Neural cell (in vitro differentiated cells): ENCODE data around the gene VPS37B. TPM values are rescaled to one million over a fixed set of nuclear protein-coding genes. Genes with fewer than 3 reads are reported as not detected.

Source experiments
- H2AFZ ChIP-seq: fragments of 200-600, 300-800 bp; sonication (generic), shearing (Covaris generic); 2 replicates; pipeline ENCODE4 v1.6.0; 2014; ENCODE audit warnings: low read depth, mild to moderate bottlenecking, antibody characterized with exemption, low read length, moderate library complexity
- H3F3A ChIP-seq: fragments of 200-600 bp; shearing (Covaris generic); 2 replicates; pipeline ENCODE4 v1.6.1; 2016; ENCODE audit warnings: mild to moderate bottlenecking, moderate library complexity, mixed read lengths, antibody characterized with exemption, low read length; ENCODE audit not compliant: insufficient read depth, poor library complexity, severe bottlenecking
- H3K27ac ChIP-seq: fragments of 200-600, 300-800 bp; sonication (generic), shearing (Covaris generic); 2 replicates; pipeline ENCODE4 v1.5.1; 2014; ENCODE audit warnings: mild to moderate bottlenecking, low read length, moderate library complexity
- H3K27me3 ChIP-seq: fragments of 300-800, 200-600 bp; sonication (generic), shearing (Covaris generic); 2 replicates; pipeline ENCODE4 v1.6.0; 2014; ENCODE audit warnings: mild to moderate bottlenecking, low read depth, low read length, moderate library complexity; ENCODE audit not compliant: insufficient read depth
- H3K36me3 ChIP-seq: fragments of 300-800, 200-600 bp; sonication (generic), shearing (Covaris generic); 2 replicates; pipeline ENCODE4 v1.5.1; 2014; ENCODE audit warnings: mild to moderate bottlenecking, antibody characterized with exemption, low read length, moderate library complexity; ENCODE audit not compliant: insufficient read depth
- H3K4me2 ChIP-seq: fragments of 300-800, 200-600 bp; sonication (generic), shearing (Covaris generic); 2 replicates; pipeline ENCODE4 v1.6.0; 2014; ENCODE audit warnings: mild to moderate bottlenecking, low read length
- H3K4me3 ChIP-seq: fragments of 300-800, 200-600 bp; sonication (generic), shearing (Covaris generic); 2 replicates; pipeline ENCODE4 v1.5.1; 2014; ENCODE audit warnings: mild to moderate bottlenecking, low read length, moderate library complexity
- H3K79me2 ChIP-seq: fragments of 200-600 bp; shearing (Covaris generic); replicated peaks from 2 replicates; pipeline ENCODE4 v1.6.0; 2014; ENCODE audit warnings: mild to moderate bottlenecking, low read length, moderate library complexity; ENCODE audit not compliant: insufficient read depth
- H3K9ac ChIP-seq: fragments of 300-800, 200-600 bp; sonication (generic), shearing (Covaris generic); 2 replicates; pipeline ENCODE4 v1.6.1; 2016; ENCODE audit warnings: mild to moderate bottlenecking, low read length, mixed read lengths
- H3K9me2 ChIP-seq: fragments of 200-600 bp; shearing (Covaris generic); 2 replicates; pipeline ENCODE4 v1.6.1; 2016; ENCODE audit warnings: mild to moderate bottlenecking, low read length, mixed read lengths; ENCODE audit not compliant: insufficient read depth
- H3K9me3 ChIP-seq: fragments of 200-600, 300-800 bp; sonication (generic), shearing (Covaris generic); 2 replicates; pipeline ENCODE4 v1.6.1; 2016; ENCODE audit warnings: mild to moderate bottlenecking, mixed run types, low read length, moderate library complexity, mixed read lengths
- H4K20me1 ChIP-seq: fragments of 200-600 bp; shearing (Covaris generic); 2 replicates; pipeline ENCODE4 v1.6.1; 2016; ENCODE audit warnings: mild to moderate bottlenecking, mixed run types; ENCODE audit not compliant: insufficient read depth
- CTCF ChIP-seq: fragments of 450-650 bp; IDR thresholded peaks from 2 replicates; pipeline ENCODE4 v1.5.1; 2014; ENCODE audit warnings: antibody characterized with exemption, mild to moderate bottlenecking, moderate library complexity; ENCODE audit not compliant: poor library complexity, severe bottlenecking
- EP300 ChIP-seq: fragments of 450-650 bp; conservative IDR thresholded peaks from 2 replicates; pipeline ENCODE4 v1.6.1; 2014; ENCODE audit warnings: antibody characterized with exemption, mild to moderate bottlenecking, moderate library complexity; ENCODE audit not compliant: poor library complexity, severe bottlenecking
- EZH2 ChIP-seq: fragments of 200-600, 300-800 bp; shearing (Covaris generic), sonication (generic); IDR thresholded peaks from 2 replicates; pipeline ENCODE4 v1.6.1; 2014; ENCODE audit warnings: antibody characterized with exemption, low read length, borderline replicate concordance, mild to moderate bottlenecking; ENCODE audit not compliant: insufficient read depth, poor library complexity, severe bottlenecking
- MXI1 ChIP-seq: fragments of 450-650 bp; conservative IDR thresholded peaks from 2 replicates; pipeline ENCODE4 v1.6.1; 2014; ENCODE audit warnings: antibody characterized with exemption, mild to moderate bottlenecking; ENCODE audit not compliant: poor library complexity, severe bottlenecking
- POLR2AphosphoS5 ChIP-seq: IDR thresholded peaks from 2 replicates; pipeline ENCODE4 v1.6.1; 2012
- RAD21 ChIP-seq: fragments of 450-650 bp; conservative IDR thresholded peaks from 2 replicates; pipeline ENCODE4 v1.6.1; 2014; ENCODE audit warnings: antibody characterized with exemption, mild to moderate bottlenecking, moderate library complexity
- REST ChIP-seq: IDR thresholded peaks from 2 replicates; pipeline ENCODE4 v1.6.1; 2012; ENCODE audit warnings: borderline replicate concordance
- SMC3 ChIP-seq: fragments of 450-650 bp; conservative IDR thresholded peaks from 2 replicates; pipeline ENCODE4 v1.6.1; 2014; ENCODE audit warnings: antibody characterized with exemption, mild to moderate bottlenecking, moderate library complexity; ENCODE audit not compliant: poor library complexity
- TAF1 ChIP-seq: IDR thresholded peaks from 2 replicates; pipeline ENCODE4 v1.6.1; 2012; ENCODE audit warnings: low read depth
- polyA plus RNA-seq: library from polyadenylated mRNA; depleted of rRNA; stranded (reverse); fragments of >200 nt; gene quantifications from 2 replicates; pipeline ENCODE4 v1.2.3, GENCODE V29; 2014

The VPS37B gene
- polyA plus RNA-seq, 1 donor from 2014 or later: 30.2 TPM

GRCh38 chr12:122830517-122831214 lies 65.3 kb downstream of the VPS37B start:
- H3K79me2 ChIP-seq: no peaks in the 10 kb centered on the region
- no peak for TF ChIP-seq TAF1
- no peak for TF ChIP-seq MXI1
- TF ChIP-seq EZH2: no peak
- no peak for TF ChIP-seq CTCF
- no peak for TF ChIP-seq SMC3
- TF ChIP-seq RAD21: no peak
- no peak for TF ChIP-seq REST
- no peak for TF ChIP-seq EP300
- no peak for TF ChIP-seq POLR2AphosphoS5
- H3K4me3 ChIP-seq: no peak overlapping the region
- H3K9ac ChIP-seq: no peak overlapping the region
- no peak overlapping the region for H3K27ac ChIP-seq
- H3K27me3 ChIP-seq: no peaks in the 10 kb centered on the region
- peaks cover 3% of the 10 kb centered on the region for H3F3A ChIP-seq
- H4K20me1 ChIP-seq: no peaks in the 10 kb centered on the region
- no peak overlapping the region for H2AFZ ChIP-seq
- no peaks in the 10 kb centered on the region for H3K9me2 ChIP-seq
- H3K36me3 ChIP-seq: no peaks in the 10 kb centered on the region
- H3K9me3 ChIP-seq: no peaks in the 10 kb centered on the region
- H3K4me2 ChIP-seq: no peak overlapping the region

- Histone ChIP-seq H3K27me3 (no peaks in the 10 kb centered on the region), H3K27ac (no peak overlapping the region), H4K20me1 (no peaks in the 10 kb centered on the region), H3F3A (no peaks in the 10 kb centered on the region), H3K4me3 (no peak overlapping the region), H3K79me2 (no peaks in the 10 kb centered on the region), H3K36me3 (no peaks in the 10 kb centered on the region), H2AFZ (no peak overlapping the region), H3K4me2 (no peak overlapping the region), H3K9me2 (no peaks in the 10 kb centered on the region), H3K9me3 (no peaks in the 10 kb centered on the region), H3K9ac (no peak overlapping the region)
- TF ChIP-seq TAF1 (no peak), EZH2 (no peak), SMC3 (no peak), CTCF (no peak), REST (no peak), POLR2AphosphoS5 (no peak), RAD21 (no peak), MXI1 (no peak), EP300 (no peak)
Measured at GRCh38 chr12:122827258-122827657, 68.7 kb downstream of the VPS37B start.
